Activated T-helper 1 cell treated with Interleukin-2 at 50 U/mL for 16 hours (primary cell): ENCODE data around the gene ZFPM1.

Experiments used
- DNase-seq: peaks from one replicate; pipeline ENCODE4 v3.0.0-alpha.2; 2020; ENCODE audit warnings: low read depth

The ZFPM1 gene

DNA sequence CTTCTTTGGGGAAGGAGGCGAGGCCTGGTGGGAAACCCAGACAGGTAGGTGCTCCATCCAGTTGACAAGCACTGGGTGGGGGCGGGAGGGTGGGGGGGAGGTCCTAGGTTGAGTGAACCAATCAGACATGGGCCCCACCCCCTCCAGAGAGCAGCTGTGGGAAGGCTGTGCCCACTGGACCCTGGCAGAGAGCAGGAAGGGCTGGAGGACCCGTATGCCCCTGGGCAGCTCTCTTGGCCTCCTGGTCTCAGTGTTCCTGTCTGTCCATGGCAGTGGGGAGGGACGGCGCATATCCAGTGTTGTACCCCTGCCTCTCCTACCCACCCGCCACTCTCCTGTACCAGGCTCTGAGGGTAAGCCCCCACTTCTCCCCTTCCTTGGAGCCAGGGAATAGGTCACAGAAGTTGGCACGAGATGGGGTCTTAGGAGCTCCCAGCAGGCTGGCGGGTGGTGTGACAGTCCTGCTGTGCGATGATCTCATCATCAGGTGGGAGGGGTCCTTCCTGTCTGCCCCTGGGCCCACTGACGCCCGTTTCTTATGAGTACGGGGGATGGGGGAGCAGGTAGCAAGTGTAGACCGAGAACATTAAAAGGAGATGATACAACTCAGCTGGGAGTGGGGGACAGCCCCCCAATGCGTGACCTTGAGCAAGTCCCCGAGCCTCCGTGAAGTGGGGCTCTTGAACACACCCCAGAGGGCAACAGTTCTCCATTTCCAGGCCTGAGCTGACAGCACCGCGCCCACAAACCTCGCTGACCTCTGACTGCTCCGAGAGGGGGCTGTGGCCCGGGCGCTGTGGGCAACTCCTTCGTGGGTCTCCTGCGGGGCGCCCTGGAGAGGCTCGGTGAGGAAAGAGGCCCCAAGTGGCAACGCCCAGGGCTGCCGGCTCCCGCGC, 1.2 kb upstream of the ZFPM1 start:
- DNase-seq, result no peak

- peak; percentile 99 for DNase-seq
Observed at GRCh38 chr16:88452482-88453216, 431 bp upstream of the ZFPM1 start.

GRCh38 chr16:88453611-88454522, 787 bp downstream of the ZFPM1 start:
- no peak for DNase-seq

GRCh38 chr16:88454523-88454947, 1.5 kb downstream of the ZFPM1 start:
- DNase-seq, result peak; percentile 42

GRCh38 chr16:88455610-88456355, 2.7 kb downstream of the ZFPM1 start:
- peak; percentile 55 for DNase-seq

DNA sequence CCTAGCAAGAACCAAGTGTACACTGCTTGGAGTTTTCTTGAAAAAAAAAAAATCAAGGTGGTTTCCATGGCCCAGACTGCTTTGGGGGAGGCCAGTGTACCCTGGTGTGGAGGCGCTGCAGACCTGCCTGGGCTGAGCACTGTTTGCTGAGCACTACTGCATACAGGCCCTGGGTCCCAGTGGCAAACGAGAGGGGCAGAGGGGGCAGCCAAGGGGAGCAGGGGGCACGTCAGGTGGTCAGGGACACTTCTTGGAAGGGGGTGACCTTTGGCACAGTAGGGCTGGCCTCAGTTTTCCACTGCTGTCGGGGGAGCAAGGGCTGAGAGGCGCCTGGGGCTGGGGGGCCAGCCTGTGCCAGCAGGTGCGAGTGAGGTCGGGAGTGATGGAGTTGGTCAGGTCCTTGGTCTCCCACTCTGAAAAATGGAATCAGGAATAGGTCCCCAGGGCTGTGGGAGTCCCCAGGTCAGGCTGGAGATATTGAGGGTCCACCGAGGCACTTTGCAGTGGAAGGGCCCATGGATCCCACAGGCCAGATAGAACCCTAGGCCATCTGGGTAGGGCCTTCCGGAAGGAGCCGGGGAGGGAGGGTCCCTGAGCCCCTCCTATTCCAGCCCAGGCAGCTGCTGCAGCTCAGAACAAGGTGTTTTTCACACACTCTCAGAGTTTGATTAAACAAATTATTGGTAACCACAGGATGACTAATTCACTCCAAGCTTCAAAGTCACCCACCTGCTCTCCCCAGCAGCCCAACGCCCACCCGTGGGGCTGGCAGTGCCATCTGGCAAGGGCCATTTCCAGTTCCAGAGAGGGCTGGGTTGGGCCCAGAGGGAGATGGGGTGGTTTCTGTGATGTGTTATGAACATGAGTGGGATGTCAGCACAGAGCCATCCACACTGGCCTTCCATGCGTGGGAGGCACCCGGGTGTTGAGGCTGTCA, 3.5 kb downstream of the ZFPM1 start:
- peak; percentile 49 for DNase-seq

GRCh38 chr16:88458039-88458772, 5.1 kb downstream of the ZFPM1 start:
- no peak for DNase-seq

GRCh38 chr16:88458773-88459235, 5.7 kb downstream of the ZFPM1 start:
- no peak for DNase-seq

DNA sequence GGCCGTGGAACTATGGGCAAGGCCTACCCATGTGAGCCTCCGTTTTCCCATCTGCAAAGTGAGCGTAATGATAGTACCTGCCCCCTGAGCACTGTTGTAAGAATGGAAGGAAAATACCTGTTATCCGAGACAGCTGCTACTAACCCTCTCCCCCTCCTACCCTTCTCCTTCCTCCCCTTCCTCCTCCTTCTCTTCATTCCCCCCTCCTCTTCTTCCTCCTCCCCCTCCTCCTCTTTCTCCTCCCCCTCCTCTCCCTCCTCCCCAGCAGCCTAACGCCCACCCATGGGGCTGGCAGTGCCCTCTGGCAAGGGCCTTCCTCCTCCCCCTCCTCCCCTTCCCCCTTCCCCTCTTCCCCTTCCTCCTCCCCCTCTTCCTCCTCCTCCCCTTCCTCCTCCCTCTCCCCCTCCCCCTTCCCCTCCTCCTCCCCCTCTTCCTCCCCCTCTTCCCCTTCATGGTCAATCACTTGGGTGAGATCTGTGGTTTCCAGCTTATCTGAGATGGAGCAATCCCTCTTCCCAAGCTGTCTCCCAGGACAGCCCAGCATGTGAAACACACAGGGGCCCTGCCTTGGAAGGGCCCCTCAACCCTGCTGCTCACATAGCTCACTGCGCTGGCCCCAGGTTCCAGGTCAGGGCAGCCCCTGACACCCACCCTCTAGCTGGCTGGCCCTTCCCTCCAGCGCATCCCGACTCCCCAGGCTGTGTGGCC, 6.4 kb downstream of the ZFPM1 start:
- DNase-seq, result no peak

GRCh38 chr16:88460496-88461330, 7.6 kb downstream of the ZFPM1 start:
- no peak for DNase-seq

DNA sequence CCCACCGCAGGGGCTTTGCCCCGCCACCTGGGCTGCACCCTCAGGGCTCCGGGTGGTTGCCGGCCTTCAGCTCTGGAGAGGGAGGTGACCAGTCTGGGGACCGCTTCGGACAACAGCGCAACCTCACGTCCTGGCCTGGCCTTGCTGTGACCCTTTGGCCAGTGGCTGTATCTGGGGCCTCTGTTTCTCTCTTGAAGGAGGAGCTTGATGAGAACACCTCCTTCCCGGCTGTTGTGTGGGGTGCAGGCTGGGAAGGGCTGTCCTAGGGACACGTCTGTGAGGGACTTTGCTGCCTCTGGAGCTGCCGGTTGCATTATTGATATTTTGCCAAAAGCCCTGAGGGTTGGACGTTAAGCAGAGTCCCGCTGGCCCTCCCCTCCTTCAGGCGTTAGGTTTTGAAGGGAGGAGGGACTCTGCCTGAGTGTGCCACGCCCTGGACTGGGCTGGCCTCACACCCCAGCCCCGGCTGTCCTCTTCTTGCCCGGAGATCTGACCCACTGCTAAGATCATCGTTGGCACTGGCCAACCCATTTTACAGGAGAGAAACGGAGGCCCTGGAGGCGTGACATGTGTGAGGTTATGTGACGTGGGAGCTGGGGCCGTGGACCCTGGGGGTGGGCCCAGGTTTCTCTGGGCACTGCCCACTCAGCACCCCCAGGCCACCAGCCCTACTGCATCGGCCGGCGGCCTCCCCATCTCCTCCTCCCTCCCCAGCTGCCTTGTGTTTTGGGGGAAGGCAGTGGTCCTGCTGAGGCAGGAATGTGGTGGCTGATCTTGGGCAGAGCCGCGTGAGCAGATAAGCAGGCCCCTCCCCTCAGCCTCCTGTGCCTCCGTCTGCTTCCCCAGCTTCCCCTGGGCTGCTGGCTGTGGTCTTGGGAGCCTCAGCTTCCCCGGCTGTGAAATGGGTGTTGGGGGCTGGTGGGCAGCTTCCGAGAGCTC, 8.5 kb downstream of the ZFPM1 start:
- no peak for DNase-seq

DNA sequence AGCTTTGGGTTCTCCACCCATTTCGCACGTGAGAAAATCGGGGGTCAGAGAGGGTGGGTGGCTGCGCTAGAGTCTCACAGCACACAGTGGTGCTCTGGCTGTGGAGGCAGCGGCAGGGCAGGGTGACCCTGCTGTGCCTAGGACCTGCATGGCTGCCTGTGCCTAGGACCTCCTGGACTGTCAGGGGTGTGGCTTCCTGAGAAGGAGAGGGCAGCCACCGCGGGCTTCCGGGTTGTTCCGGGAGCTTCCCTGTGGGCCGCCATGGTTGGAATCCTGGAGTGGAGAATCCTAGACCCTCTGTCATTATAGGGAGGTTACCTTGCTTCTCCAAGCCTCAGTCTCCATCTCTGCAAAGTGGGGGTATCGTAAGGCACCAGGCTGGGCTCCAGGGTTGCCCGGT, 9.3 kb downstream of the ZFPM1 start:
- no peak for DNase-seq

DNA sequence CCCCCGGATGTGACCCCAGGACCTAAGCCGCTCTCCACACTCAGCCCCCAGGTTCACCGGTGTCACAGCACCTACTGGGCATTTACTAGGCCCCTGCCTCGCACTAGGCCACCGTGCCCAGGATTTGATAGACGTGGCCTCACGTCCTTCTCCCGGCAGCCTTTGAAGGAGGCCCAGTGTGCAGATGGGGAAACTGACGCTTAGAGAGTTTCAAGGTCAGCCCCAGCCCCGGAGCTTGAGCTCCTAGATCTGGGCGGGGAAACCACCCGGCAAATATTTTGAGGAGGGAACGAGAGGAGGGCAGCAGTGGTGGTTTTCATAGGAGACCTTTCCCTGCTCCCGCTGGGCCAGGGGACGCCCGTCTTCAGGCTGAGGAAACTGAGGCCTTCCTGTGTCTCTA, 10.3 kb downstream of the ZFPM1 start:
- no peak for DNase-seq

- no peak for DNase-seq
Observed at GRCh38 chr16:88464447-88465318, 11.6 kb downstream of the ZFPM1 start.

DNA sequence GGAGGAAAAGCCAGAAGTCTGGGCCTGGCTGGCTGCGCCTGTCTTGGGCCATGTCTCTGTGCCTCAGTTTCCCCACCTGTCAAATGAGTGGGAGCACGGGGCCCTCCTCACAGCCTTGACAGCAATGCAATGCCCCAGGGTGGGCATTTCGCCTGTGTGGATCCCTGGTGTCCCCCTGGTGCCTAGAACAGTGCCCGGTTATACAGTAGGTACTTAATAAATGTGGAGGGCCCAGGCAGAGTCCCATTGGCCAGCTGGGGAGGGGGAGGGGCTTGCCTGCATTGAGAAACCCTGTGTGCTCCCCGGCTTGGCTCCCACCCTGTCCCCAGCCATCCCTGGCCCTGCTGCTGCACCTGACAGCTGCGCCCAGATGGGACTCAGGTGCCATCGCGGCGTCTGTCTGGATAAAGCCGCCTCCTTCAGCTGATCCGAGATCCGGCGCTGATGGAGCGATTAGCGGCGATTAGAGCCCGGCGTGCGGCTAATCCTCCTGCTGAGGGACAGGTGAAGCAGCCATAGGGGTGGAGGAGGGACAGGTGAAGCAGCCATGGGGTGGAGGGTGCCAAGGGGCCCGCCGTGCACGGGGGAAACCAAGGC, 12.4 kb downstream of the ZFPM1 start:
- DNase-seq, result no peak
